ENCODE measurements around the gene ATL1.
A peak's percentile ranks its signal among the peaks of the same experiment; 100 is the strongest.

The ATL1 gene

DNA sequence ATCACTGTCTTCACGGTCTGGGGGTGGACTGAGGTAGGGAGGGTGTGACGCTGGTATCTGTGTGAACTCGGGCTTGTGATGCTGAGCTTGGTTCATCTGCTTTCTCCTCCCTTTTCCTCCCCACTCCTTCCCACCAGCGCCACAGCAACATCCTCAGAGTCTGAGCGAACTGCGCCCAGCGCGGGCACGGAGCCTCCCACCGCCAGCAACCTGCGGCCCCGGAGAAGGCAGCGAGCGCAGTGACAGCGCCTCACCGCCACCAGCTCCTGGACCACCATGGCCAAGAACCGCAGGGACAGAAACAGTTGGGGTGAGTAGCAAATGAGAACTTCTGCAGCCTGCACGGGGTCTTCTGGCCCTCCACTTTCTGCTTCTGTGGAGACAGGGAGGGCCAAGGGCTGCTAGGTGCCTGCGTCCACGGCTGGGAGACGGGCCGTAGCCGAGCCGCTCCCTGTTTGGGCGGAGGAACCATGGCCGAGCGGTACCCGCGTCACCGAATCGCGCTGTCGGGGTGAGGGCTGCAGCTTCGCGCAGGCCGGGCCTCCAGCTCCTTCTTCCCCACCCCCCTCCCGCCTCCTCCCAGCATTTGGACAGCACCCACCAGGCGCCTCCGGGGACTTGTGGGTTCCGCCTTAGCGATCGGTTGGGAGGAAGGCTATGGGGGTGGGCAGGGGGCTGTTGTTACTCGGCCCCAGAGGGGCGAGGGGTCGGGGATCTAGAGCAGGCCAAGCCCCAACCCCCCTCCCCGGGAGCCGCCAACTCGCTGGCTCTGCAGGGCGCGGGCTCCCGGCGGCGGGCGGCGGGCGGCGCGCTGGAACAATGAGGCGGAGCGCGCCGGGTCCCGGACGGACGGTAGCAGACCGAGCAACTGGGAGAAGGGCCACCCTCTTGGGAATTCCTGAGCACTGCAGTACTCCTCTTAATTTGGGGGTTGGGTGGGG lies at the start of gene ATL1:
ATL1 (plus strand) TSS at position 156 of the 941 bp plus-strand sequence; CDS start at position 277, 121 bp downstream.
- peak; percentile 49 for DNase-seq

DNA sequence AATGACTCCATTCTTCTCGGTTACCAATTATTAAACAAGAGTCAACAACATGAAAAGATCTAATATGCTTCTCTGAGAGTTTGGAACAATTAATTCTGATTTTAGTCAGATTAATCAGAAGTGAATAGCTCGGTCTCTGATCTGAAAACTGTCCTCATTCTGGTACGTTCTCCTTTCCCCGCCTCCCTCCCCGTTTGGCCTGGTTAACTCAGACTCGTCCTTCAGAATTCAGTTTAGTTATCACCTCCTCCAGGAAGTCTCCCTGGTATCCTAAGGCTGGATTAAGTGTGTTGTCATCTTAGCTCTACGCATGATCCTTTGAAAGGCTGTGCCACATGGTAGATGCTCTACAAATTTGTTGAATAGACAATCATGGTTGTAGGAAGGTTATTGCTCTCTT lies 49.8 kb upstream of the ATL1 start:
- no peak for DNase-seq

DNA sequence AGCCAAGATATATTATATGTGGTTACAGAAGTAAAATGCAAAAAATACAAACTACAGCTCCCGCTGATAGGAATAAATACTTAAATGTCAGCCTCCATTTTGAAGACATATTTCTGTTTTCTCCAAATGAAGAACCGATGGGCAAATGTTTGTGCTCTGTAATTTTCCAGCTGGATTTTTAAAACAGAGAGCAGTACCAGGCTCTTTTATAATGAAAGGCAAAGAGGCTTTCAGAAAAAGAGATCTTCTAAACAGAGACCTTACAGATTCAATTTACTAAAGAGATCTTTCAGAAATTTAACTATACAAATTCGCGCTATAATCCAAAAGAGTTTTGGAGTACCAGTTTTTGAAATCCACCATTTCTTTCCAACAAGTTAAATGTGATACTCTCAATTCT lies 47.5 kb upstream of the ATL1 start:
- DNase-seq: no peak

- DNase-seq: no peak
Observed at GRCh38 chr14:50516091-50516490, 43.9 kb upstream of the ATL1 start.

DNA sequence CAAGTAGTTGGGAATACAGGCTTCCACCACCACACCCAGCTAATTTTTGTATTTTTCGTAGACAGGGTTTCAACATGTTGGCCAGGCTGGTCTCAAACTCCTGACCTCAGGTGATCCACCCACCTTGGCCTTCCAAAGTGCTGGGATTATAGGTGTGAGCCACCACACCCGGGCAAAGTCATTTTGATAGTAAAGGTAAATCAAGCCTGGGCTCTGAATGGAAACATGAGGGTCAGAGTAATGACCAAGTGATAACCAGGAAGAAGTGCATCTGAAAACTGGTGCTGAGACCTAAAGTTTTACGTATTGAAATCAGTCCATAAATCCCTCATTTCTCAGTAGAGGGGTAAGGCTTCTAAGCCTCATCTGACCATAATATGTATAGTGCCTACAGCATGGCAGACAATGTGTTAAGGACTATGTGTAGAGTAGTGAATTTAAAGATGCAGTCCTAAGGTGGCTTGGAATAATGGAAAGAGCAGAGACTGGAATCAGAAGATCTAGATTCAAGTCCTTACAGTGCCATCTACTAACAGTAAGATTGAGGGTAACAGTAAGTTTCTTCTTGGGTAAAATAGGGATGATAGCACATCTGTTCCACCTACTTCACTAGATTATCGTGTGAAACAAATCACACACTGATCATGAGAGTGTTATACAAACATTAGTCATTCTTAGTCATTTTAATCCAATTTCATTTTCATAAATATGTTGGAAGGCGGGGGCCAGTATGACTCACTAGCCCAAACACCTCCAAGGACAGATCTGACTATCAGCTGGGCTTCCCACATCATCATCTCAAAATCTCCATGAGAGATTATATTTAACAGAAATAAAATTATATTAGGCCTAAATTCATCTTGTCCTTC lies 38.8 kb upstream of the ATL1 start:
- no peak for DNase-seq

DNA sequence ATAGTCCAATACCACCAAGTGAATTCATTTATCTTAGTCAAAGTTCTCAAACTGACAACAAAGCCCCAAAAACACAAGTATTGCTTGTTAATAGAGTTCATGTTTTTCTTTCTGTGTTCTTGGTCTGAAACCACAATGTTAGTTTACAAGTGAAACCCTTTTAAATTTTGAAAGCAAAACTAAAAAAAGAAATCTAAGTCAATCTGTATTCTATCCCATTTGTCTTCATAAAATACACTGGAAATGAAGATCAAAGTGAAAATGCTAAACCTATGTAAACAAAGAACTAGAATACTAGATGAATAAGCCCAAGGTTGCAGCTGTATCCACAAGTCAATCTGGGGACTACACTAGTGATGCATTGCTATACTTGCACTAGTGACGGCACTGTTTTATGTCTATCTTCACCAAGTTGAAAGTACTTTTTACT lies 38.0 kb upstream of the ATL1 start:
- DNase-seq: no peak

GRCh38 chr14:50523271-50524041 lies 36.5 kb upstream of the ATL1 start:
- no peak for DNase-seq

DNA sequence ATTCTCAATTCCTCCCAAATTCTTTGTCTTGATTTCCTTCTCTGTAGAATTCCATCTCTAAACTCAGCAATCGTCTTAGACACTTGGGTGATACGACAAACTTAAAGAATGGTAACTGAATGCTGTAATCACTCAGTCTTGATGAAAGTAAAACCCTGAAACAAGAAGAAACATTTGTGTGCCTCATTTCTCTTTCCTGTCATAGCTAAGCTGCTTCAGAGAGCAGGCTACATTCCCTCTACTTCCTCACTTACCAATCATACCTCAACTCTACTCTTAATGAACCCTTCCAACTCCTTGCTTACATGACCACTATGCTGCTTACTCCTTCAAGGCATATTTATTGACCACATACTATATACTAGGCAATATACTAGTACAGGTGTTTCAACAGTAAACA lies 35.9 kb upstream of the ATL1 start:
- DNase-seq: no peak

DNA sequence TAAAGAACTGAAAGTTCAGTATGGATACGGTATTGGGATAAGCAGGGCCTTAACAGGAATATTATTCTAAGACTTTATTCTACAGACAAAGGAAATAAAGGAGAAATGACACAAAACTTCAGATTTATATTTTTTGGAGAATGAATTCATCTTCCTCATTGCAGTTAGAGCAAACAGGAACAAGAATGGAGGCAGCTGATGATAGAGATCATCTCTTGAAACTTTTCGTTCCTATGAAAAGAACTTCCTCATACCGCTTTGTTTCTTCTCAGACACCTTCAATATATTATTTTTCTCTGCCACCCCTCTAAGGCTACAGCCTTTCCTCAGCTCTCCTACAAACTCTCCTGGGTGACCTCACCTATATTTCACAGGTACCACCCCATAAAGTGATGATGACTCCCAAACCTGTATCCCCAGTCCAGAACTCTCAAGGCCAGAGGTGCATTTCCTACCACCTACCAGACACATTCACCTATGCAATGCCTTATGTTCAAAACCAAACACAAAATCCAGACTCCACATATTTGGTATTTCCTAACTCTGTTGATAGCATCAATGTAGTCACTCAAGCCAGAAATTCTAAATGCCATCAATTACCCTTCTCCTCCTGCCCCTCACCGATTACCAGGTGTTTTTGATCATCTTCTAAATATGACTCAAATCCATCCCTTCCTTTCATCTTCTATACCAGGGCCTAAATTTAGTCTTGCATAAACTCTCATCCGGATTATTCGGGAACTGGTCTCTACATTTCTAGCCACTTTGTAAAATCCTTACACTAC lies 35.0 kb upstream of the ATL1 start:
- DNase-seq: no peak

DNA sequence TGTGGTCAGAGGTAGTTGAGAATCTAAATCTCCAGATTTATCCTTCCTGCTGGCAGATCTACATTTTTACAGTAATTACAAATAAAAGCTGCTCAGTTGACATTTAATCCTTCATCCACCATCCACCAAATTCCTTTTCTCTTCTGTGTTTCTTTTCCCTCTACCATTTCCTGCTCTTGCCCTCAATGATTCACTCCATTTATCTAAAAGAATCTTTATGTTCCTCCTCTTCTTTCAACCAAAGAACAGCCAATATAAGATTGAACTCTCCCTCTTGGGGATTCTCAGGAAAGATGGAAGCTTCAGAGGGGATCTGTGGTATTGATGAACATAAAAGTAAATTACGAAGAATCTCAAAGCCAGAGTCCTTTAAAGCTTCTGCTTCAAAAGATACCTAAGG lies 31.9 kb upstream of the ATL1 start:
- no peak for DNase-seq

DNA sequence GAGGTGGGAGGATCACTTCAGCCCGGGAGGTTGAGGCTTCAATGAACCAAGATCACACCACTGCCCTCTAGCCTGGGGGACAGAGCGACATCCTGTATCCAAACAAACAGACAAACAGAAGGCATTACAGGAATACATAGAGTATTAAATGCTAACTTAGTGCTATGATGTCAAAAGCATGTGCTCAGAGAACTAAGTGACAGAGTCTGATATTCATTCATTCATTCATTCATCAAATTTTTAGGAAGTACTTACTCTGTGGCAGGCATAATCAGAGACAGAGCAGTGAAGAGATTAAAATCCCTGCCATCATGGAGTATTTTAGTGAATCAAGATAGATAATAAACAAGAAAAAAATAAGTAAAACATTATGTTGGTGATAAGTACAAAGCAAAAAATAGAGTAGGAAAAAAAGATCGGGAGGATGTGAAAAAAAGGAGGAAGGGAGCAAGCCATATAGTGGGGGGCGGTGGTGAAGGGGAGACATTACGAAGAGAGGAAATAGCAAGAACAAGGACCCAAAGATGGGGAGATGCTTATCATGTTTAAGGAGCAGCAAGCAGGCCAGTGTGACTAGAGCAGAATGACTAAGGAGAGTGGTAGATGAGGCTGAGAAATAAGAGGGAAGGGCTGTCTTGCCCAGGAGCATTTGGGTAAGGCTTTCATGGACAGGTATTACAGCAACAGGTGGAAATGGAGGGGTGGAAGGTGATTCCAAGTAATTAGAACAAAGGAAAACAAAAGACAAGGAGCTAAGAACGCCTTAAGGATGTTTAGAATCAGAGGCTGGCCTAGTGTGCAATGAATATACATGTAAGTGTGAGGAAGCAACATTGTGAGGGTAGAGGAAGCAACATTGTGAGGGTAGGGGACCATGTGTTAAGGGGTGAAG lies 30.4 kb upstream of the ATL1 start:
- no peak for DNase-seq

DNA sequence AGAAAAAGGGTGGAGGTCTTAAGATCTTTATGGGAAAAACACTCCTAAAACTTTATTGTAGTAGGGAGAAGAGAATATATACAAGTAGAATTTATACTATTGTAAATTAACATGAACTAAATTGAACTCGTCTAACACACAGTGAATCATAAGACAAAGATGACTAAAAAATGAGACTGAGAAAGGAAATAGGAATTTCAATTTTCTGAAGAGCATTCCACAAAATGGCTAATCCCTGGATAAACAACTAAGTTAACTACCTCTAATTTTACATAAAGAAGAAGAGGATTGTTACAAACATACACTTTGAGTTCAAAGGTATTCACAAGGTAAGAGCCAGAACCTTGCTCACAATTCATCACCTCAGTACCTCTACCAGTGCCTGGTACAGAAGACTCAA lies 29.6 kb upstream of the ATL1 start:
- DNase-seq: no peak

DNA sequence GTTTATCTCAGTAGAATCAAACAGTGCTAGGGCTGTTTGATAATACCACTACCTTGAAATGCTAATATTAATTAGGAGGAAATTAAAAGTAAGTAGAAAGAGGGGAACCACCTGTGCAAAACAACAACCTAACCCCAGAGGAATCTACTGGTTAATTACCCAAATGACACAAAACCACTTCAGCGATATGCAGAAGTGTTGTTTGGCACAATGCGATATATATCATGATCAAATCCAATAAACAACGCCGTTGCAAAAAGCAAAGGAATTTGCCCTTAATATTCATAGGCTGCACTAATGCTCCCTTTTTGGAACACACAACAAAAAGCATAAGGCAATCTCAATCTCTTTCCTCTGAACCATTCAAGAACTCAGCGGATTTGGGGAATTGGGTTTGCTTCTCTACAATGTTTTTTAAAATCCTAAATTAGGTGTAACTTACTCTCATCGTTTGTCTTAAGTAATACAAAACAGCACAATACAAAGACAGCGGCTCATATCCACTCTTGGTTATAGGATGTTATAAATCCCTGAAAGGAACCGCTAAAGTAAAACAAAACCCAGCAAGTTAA lies 29.1 kb upstream of the ATL1 start:
- DNase-seq: no peak

GRCh38 chr14:50531595-50532501 lies 28.1 kb upstream of the ATL1 start:
- no peak for DNase-seq

- DNase-seq: peak; percentile 90
Observed at GRCh38 chr14:50532502-50533240, 27.3 kb upstream of the ATL1 start, which contains the start of gene MAP4K5. Gene MAP4K5 (minus strand): TSS chr14:50532569. CDS start chr14:50532049, 520 bp downstream.

DNA sequence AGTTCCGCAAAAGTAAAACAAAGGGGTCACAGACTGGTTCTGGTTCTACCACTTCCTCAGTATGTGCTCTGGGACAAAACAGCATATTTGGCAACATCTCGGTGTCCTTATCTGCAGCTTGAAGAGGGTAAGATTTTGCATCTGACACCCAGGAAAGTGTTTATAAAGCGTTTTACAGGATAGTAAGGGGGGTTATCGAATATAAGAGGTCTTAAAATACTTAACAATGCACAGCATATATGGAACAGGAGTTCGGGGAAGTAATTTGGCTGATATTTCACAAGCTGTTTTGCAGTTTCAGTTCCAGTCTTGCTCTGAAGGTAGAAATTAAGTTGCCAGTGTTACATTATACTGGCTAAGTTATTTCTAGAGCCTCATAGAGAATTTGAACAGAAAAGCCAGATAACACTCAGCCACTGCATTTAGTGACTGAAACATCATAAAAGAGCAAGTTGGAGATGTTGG lies 26.7 kb upstream of the ATL1 start:
- no peak for DNase-seq

GRCh38 chr14:50533806-50534205 lies 26.1 kb upstream of the ATL1 start:
- DNase-seq: no peak

DNA sequence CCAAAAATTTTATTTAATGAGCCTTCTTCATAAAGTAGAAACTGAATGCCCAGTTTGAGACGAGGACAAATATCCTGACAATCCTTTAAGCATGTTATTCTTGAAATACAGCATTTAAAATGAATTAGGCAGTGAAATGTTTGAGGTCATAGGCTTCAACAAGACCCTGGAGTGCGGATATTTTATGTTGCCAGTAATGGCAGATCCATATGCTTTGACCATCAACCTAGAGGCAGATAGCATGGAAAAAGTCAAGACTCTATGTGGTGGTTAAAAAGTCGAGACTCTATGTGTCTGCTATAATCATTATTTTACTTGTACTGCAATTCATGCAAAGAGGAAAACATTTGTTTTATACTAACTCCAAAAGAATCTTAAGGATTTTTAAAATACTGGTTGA lies 25.5 kb upstream of the ATL1 start:
- DNase-seq: no peak

- no peak for DNase-seq
Observed at GRCh38 chr14:50534997-50535396, 24.9 kb upstream of the ATL1 start.
